ENCODE results near the gene HRNR.
"Not testable (repeated sequence)": the region's sequence is repeated elsewhere in the genome, so short reads cannot be mapped to it uniquely, and the experiment has no call there.

The HRNR gene

GRCh38 chr1:152224093-152224492 is at the start of gene HRNR:
Gene HRNR, minus strand, starts transcription at chr1:152224193. Its CDS starts 940 bp downstream, at chr1:152223253.
- no peak for DNase-seq (ENCODE audit: extremely low read depth in 1 of 2, low read depth in 1 of 2)

DNA sequence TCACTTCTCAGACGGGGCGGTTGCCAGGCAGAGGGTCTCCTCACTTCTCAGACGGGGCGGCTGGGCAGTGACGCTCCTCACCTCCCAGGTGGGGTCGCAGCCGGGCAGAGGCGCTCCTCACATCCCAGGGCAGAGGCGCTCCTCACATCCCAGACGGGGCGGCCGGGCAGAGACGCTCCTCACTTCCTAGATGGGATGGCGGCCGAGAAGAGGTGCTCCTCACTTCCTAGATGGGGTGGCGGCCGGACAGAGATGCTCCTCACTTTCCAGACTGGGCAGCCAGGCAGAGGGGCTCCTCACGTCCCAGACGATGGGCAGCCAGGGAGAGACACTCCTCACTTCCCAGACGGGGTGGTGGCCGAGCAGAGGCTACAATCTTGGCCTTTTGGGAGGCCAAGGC is 32.4 kb upstream of the HRNR start:
- not testable (repeated sequence) for DNase-seq (ENCODE audit: extremely low read depth in 1 of 2, low read depth in 1 of 2)

GRCh38 chr1:152252157-152252556 is 28.2 kb upstream of the HRNR start:
- no peak for DNase-seq (ENCODE audit: extremely low read depth in 1 of 2, low read depth in 1 of 2)

GRCh38 chr1:152251391-152251790 is 27.4 kb upstream of the HRNR start:
- DNase-seq (ENCODE audit: extremely low read depth in 1 of 2, low read depth in 1 of 2), result no peak

DNA sequence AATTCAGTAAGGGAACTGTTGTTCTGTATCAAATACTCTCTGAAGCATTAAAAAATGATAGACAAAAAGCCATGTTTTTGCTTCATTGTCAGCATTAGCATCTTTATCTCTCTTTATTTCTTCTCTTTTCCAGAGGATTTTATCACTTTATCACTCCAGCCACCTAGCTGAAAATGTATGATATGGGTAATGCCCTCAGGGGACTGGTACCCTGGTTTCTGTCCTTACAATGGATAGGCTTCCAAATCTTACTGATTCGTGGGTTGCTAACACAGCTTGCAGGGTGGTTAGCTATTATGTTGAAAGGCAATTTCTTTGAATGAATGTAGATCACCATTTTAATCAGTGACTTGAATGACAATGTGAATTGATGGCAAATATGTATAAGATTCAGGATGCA is 23.3 kb upstream of the HRNR start:
- DNase-seq (ENCODE audit: extremely low read depth in 1 of 2, low read depth in 1 of 2), result no peak

DNA sequence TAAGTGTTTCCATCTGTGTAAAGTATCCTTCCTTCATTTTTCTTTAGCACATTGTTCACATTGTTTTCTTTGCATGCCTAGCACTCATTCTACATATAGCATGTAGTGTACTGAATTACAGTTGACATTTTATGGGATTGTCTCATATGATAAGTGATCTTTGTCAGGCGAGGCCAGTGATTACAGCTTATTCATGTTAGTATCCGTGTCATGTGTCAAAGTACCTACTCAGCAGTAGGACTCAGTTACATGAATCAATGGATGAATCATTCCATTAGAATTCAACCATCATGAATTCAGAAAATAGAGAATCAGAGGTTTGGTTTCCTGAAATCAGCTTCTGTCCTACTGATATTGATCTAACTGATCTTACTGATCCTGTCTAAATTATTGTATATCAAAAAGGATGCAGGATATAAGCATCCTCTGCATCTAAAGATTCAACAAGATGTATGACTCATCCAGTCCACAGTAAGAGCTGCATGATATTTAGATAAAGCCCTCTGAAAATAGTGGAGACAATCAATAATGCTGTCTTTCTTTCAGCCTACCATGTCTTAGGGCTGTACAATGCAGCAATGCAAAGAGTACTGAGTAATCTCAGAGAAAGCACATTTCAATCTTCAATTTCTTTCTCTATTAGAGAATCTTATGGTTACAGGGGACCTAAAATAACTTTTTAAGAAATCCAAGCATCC is 20.7 kb upstream of the HRNR start:
- DNase-seq (ENCODE audit: extremely low read depth in 1 of 2, low read depth in 1 of 2), result no peak

GRCh38 chr1:152237093-152237492 is 13.1 kb upstream of the HRNR start:
- DNase-seq (ENCODE audit: extremely low read depth in 1 of 2, low read depth in 1 of 2), result no peak

DNA sequence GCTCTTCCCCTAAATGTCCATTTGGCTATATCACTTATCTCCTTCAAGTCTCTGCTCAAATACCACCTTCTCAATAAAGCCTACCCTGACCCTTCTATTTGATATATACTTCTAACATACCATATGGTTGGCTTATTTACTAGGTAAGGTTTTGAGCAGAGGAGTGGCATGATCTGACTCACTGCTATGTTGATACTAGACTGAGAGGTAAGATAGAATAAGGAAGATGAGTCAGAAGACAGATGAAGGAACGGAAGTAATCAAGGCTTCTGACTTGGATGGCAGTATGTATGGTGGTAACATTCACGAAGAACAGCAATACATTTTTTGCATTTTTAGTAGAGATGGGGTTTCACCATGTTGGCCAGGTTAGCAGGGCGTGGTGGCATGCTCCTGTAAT is 4.8 kb upstream of the HRNR start:
- no peak for DNase-seq (ENCODE audit: extremely low read depth in 1 of 2, low read depth in 1 of 2)

GRCh38 chr1:152227310-152227928 is 3.4 kb upstream of the HRNR start:
- no peak for DNase-seq (ENCODE audit: extremely low read depth in 1 of 2, low read depth in 1 of 2)

DNA sequence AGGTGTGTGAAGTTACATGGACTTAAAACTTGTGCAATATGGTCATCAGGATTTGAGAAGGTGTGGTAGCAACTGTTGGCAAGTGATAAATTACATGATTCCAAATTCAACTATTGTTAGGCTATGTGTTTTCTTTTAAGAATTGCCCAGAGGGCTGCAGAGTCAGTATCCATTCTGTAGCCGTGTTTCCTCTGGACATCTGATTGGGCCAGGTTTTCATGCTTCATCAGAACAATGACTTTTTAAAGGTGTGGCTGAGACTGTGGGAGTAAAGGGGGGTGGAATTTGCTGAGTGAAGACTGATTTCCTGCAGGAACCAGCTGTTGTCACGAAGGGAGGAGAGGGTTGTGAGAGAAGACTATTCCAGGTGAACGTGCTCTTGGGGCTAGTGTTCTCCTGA is 1.7 kb upstream of the HRNR start:
- DNase-seq (ENCODE audit: extremely low read depth in 1 of 2, low read depth in 1 of 2), result no peak

GRCh38 chr1:152220166-152221163 is 3.5 kb downstream of the HRNR start:
- no peak for DNase-seq (ENCODE audit: extremely low read depth in 1 of 2, low read depth in 1 of 2)

GRCh38 chr1:152219438-152219837 is 4.6 kb downstream of the HRNR start:
- DNase-seq (ENCODE audit: extremely low read depth in 1 of 2, low read depth in 1 of 2), result not testable (repeated sequence)

DNA sequence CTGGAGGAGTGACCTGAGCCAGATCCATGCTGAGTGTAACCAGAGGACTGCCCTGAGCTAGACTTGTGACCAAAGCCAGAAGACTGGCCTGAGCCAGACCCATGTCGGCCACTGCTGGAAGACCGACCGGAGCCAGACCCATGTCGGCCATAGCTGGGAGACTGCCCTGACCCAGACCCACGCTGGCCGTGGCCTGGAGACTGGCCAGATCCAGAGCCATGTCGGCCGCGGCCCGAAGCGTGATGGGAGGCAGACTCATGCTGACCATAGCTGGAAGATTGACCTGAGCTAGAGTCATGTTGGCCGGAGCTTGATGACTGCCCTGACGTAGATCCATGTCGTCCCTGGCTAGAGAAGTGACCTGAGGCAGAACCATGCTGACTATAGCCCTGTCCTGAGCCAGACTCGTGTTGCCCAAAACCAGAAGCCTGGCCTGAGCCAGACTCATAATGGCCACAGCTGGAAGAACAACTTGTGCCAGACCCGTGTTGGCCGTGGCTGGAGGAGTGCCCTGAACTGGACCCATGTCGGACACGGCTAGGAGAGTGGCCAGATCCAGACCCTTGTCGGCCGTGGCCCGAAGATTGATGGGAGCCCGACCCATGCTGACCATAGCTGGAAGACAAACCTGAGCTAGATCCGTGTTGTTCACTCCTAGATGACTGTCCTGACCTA is 5.1 kb downstream of the HRNR start:
- no peak for DNase-seq (ENCODE audit: extremely low read depth in 1 of 2, low read depth in 1 of 2)

- not testable (repeated sequence) for DNase-seq (ENCODE audit: extremely low read depth in 1 of 2, low read depth in 1 of 2)
Observed at GRCh38 chr1:152215604-152216003, 8.4 kb downstream of the HRNR start.

DNA sequence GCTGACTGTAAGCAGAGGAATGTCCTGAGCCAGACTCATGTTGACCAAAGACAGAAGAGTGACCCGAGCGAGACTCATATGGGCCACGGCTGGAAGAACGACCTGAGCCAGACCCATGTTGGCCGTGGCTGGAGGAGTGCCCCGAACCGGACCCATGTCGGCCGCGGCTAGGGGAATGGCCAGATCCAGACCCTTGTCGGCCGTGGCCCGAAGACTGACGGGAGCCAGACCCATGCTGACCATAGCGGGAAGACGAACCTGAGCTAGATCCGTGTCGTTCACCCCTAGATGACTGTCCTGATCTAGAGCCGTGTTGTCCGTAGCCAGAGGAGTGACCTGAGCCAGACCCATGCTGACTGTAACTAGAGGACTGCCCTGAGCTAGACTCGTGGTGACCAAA is 9.1 kb downstream of the HRNR start:
- DNase-seq (ENCODE audit: extremely low read depth in 1 of 2, low read depth in 1 of 2), result not testable (repeated sequence)

GRCh38 chr1:152198982-152199381 is 25.0 kb downstream of the HRNR start:
- DNase-seq (ENCODE audit: extremely low read depth in 1 of 2, low read depth in 1 of 2), result no peak

- no peak for DNase-seq (ENCODE audit: extremely low read depth in 1 of 2, low read depth in 1 of 2)
Observed at GRCh38 chr1:152197361-152197941, 26.5 kb downstream of the HRNR start.

GRCh38 chr1:152191711-152192110 is 32.3 kb downstream of the HRNR start:
- DNase-seq (ENCODE audit: extremely low read depth in 1 of 2, low read depth in 1 of 2), result no peak

GRCh38 chr1:152191260-152191659 is 32.7 kb downstream of the HRNR start:
- DNase-seq (ENCODE audit: extremely low read depth in 1 of 2, low read depth in 1 of 2), result no peak

GRCh38 chr1:152190589-152190988 is 33.4 kb downstream of the HRNR start:
- no peak for DNase-seq (ENCODE audit: extremely low read depth in 1 of 2, low read depth in 1 of 2)
